Fibroblast of lung (primary cell): ENCODE results near the gene ARHGAP5. TPM values are rescaled to one million over a fixed set of nuclear protein-coding genes. Genes with fewer than 3 reads are reported as not detected.

Experiments used
- DNase-seq, 2 donors: peaks; one replicate each; pipeline versions ENCODE4 v3.0.0 to v3.0.0-alpha.2; 2010; ENCODE audit warnings: low read depth in 2 of 2
- H2AFZ ChIP-seq: 2 replicates; pipeline ENCODE4 v1.5.1; 2012; ENCODE audit warnings: low read length, control low read depth, inconsistent platforms
- H3K27ac ChIP-seq: 2 replicates; pipeline ENCODE4 v1.5.1; 2011; ENCODE audit warnings: low read length, control low read depth; ENCODE audit not compliant: insufficient read depth
- H3K27me3 ChIP-seq: 2 replicates; pipeline ENCODE4 v1.5.1; 2011; ENCODE audit warnings: mild to moderate bottlenecking, low read length; ENCODE audit not compliant: control insufficient read depth, insufficient read depth
- H3K36me3 ChIP-seq: 2 replicates; pipeline ENCODE4 v1.5.1; 2011; ENCODE audit warnings: low read length; ENCODE audit not compliant: control insufficient read depth, insufficient read depth
- H3K4me1 ChIP-seq: 2 replicates; pipeline ENCODE4 v1.5.1; 2011; ENCODE audit warnings: low read length; ENCODE audit not compliant: control insufficient read depth, insufficient read depth; ENCODE audit errors: extremely low read depth
- H3K4me2 ChIP-seq: 2 replicates; pipeline ENCODE4 v1.5.1; 2011; ENCODE audit warnings: low read length, control low read depth; ENCODE audit not compliant: insufficient read depth; ENCODE audit errors: extremely low read depth
- H3K4me3 ChIP-seq, 4 experiments: fragments of 200-600 bp in 1 of 4; sonication (generic) in 1 of 4; replicated peaks in 1 of 4; 2 replicates each; pipeline ENCODE4 v1.5.1; 2011 to 2016; ENCODE audit warnings: low read length in 4 of 4, low read depth in 3 of 4, mild to moderate bottlenecking in 3 of 4, control low read depth in 2 of 4, inconsistent platforms in 1 of 4, mixed read lengths in 1 of 4; ENCODE audit not compliant: insufficient read depth in 1 of 4; ENCODE audit errors: control extremely low read depth in 1 of 4
- H3K79me2 ChIP-seq: 2 replicates; pipeline ENCODE4 v1.5.1; 2012; ENCODE audit warnings: mild to moderate bottlenecking, low read length, inconsistent platforms; ENCODE audit not compliant: control insufficient read depth, insufficient read depth
- H3K9ac ChIP-seq: 2 replicates; pipeline ENCODE4 v1.5.1; 2011; ENCODE audit warnings: mild to moderate bottlenecking, low read length, control low read depth; ENCODE audit not compliant: insufficient read depth
- H3K9me3 ChIP-seq: 2 replicates; pipeline ENCODE4 v1.5.1; 2012; ENCODE audit warnings: low read depth, low read length; ENCODE audit not compliant: control insufficient read depth, insufficient read depth
- H4K20me1 ChIP-seq: 2 replicates; pipeline ENCODE4 v1.5.1; 2011; ENCODE audit warnings: low read length; ENCODE audit not compliant: control insufficient read depth, insufficient read depth; ENCODE audit errors: extremely low read depth
- EZH2 ChIP-seq: IDR thresholded peaks from 2 replicates; pipeline ENCODE4 v1.5.1; 2012; ENCODE audit warnings: low read length, control low read depth, mild to moderate bottlenecking; ENCODE audit errors: missing control alignments
- polyA plus RNA-seq, 2 donors: library from polyadenylated mRNA; depleted of rRNA in 1 of 2; stranded (reverse) in 1 of 2; unstranded in 1 of 2; fragments of >200 nt; gene quantifications; 2 replicates each; pipeline ENCODE4 v1.2.1, GENCODE V29; 2011 to 2012; ENCODE audit warnings: missing spikeins in 1 of 2
- total RNA-seq: library from RNA; depleted of rRNA; stranded (reverse); fragments of >200 nt; gene quantifications from 2 replicates; pipeline ENCODE4 v1.2.1, GENCODE V29; 2014
- TF ChIP-seq, protein P1 (sequence below), 2 donors: IDR thresholded peaks in 1 of 2; conservative IDR thresholded peaks in 1 of 2; 1 replicate in 1 of 2; 2 replicates in 1 of 2; pipeline ENCODE4 v1.5.1; 2011 to 2012; ENCODE audit warnings: low read length in 2 of 2, control low read depth in 1 of 2, inconsistent platforms in 1 of 2, low read depth in 1 of 2, mild to moderate bottlenecking in 1 of 2

The ARHGAP5 gene
- total and polyA plus RNA-seq, 2 donors (not counting 1 experiment from before 2014, with no cell fraction given), result 37.0 to 68.4 TPM

GRCh38 chr14:32142341-32142740, 65.2 kb downstream of the ARHGAP5 start:
- Histone ChIP-seq H3K9ac (no peak overlapping the region), H3K4me2 (no peak overlapping the region), H3K79me2 (peaks cover 3% of the 10 kb centered on the region), H4K20me1 (no peaks in the 10 kb centered on the region), H3K4me1 (no peaks in the 10 kb centered on the region), H3K36me3 (no peaks in the 10 kb centered on the region), H3K27me3 (no peaks in the 10 kb centered on the region), H3K9me3 (no peaks in the 10 kb centered on the region), H3K27ac (no peak overlapping the region), H2AFZ (no peak overlapping the region), H3K4me3 (no peak overlapping the region)
- no peak for DNase-seq
- TF ChIP-seq, protein P1, sequence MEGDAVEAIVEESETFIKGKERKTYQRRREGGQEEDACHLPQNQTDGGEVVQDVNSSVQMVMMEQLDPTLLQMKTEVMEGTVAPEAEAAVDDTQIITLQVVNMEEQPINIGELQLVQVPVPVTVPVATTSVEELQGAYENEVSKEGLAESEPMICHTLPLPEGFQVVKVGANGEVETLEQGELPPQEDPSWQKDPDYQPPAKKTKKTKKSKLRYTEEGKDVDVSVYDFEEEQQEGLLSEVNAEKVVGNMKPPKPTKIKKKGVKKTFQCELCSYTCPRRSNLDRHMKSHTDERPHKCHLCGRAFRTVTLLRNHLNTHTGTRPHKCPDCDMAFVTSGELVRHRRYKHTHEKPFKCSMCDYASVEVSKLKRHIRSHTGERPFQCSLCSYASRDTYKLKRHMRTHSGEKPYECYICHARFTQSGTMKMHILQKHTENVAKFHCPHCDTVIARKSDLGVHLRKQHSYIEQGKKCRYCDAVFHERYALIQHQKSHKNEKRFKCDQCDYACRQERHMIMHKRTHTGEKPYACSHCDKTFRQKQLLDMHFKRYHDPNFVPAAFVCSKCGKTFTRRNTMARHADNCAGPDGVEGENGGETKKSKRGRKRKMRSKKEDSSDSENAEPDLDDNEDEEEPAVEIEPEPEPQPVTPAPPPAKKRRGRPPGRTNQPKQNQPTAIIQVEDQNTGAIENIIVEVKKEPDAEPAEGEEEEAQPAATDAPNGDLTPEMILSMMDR (conservative IDR thresholded peaks at IDR 0.05 in 1 of 2, IDR thresholded peaks at IDR 0.05 in 1 of 2; ENCODE audit: low read depth in 1 of 2, low read length in 2 of 2), result no peak
- TF ChIP-seq EZH2, result no peak

DNA sequence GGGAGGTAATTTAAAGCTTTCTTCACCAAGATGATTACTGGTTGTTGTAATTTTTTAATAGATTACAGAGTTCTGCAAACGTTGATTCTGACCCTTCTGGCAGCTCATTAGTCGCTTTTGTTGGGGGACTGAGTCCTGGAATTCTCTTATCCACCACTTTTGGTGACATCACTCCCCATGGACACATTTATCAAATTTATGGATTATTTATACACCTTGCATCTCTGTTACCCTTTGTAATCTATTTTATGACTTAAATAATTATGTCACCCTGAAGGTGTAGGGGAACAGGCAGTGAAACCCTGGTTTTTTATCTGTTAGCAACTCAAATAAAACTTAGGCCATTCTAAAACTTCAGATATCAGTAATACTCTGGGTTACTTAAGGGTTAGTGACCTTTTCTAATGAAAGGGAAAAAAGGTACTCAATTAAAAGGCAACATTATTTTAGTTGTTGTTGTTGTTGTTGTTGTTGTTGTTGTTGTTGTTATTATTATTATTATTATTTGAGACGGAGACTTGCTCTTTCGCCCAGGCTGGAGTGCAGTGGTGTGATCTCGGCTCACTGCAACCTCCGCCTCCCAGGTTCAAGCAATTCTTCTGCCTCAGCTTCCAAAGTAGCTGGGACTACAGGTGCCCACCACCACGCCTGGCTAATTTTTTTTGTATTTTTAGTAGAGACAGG, 65.8 kb downstream of the ARHGAP5 start:
- H3K27me3 ChIP-seq, result no peaks in the 10 kb centered on the region
- H3K36me3 ChIP-seq, result no peaks in the 10 kb centered on the region
- no peaks in the 10 kb centered on the region for H4K20me1 ChIP-seq
- DNase-seq, result no peak
- H3K27ac ChIP-seq, result no peak overlapping the region
- H3K4me2 ChIP-seq, result no peak overlapping the region
- no peak overlapping the region for H2AFZ ChIP-seq
- no peak overlapping the region for H3K9ac ChIP-seq
- H3K4me1 ChIP-seq, result no peaks in the 10 kb centered on the region
- H3K79me2 ChIP-seq, result peaks cover 3% of the 10 kb centered on the region
- no peak overlapping the region for H3K4me3 ChIP-seq
- no peaks in the 10 kb centered on the region for H3K9me3 ChIP-seq
- TF ChIP-seq, protein P1 (conservative IDR thresholded peaks at IDR 0.05 in 1 of 2, IDR thresholded peaks at IDR 0.05 in 1 of 2; ENCODE audit: low read depth in 1 of 2, low read length in 2 of 2), result no peak
- no peak for TF ChIP-seq EZH2

GRCh38 chr14:32150392-32150791, 73.3 kb downstream of the ARHGAP5 start:
- Histone ChIP-seq H4K20me1 (no peaks in the 10 kb centered on the region), H3K9ac (no peak overlapping the region), H3K27ac (no peak overlapping the region), H3K4me2 (no peak overlapping the region), H3K4me3 (no peak overlapping the region), H3K27me3 (no peaks in the 10 kb centered on the region), H3K36me3 (peaks cover 3% of the 10 kb centered on the region), H3K79me2 (no peaks in the 10 kb centered on the region), H3K4me1 (no peaks in the 10 kb centered on the region), H2AFZ (no peak overlapping the region), H3K9me3 (no peaks in the 10 kb centered on the region)
- TF ChIP-seq EZH2, result no peak
- TF ChIP-seq, protein P1 (conservative IDR thresholded peaks at IDR 0.05 in 1 of 2, IDR thresholded peaks at IDR 0.05 in 1 of 2; ENCODE audit: low read depth in 1 of 2, low read length in 2 of 2), result no peak
- DNase-seq, result no peak
